Activated CD4-positive, alpha-beta T cell treated with anti-CD3 and anti-CD28 coated beads, Interleukin-2, amount 10 ng/mL, durations not matched to agents 7 days and 5 days (primary cell): ENCODE results near the gene LSM14B. TPM values are rescaled to one million over a fixed set of nuclear protein-coding genes. Genes with fewer than 3 reads are reported as not detected.
A peak's percentile ranks its signal among the peaks of the same experiment; 100 is the strongest.

Experiments used
- CTCF ChIA-PET: fragments of 350-600 bp; sonication (Branson Sonifier 250); formaldehyde crosslinking; loops from one replicate; lab custom pipeline; 2021; ENCODE audit warnings: antibody characterized with exemption; lab: Charles Lee
- POLR2A ChIA-PET: fragments of 350-600 bp; sonication (Branson Sonifier 250); formaldehyde crosslinking; loops from one replicate; lab custom pipeline; 2021; ENCODE audit warnings: antibody characterized with exemption; lab: Charles Lee
- DNase-seq: peaks from one replicate; pipeline ENCODE4 v3.0.0-alpha.2; 2020
- H3K27ac Mint-ChIP-seq: one replicate; pipeline ENCODE4 v1.8.0; 2021; ENCODE audit warnings: mild to moderate bottlenecking, moderate library complexity, mixed read lengths
- H3K27me3 Mint-ChIP-seq: one replicate; pipeline ENCODE4 v1.8.0; 2021; ENCODE audit warnings: mixed read lengths
- H3K36me3 Mint-ChIP-seq: one replicate; pipeline ENCODE4 v1.8.0; 2021; ENCODE audit warnings: low read depth, mixed read lengths
- H3K4me1 Mint-ChIP-seq: one replicate; pipeline ENCODE4 v1.8.0; 2021; ENCODE audit warnings: mixed read lengths
- H3K4me3 Mint-ChIP-seq: one replicate; pipeline ENCODE4 v1.8.0; 2021; ENCODE audit warnings: mild to moderate bottlenecking, moderate library complexity, mixed read lengths
- H3K9me3 Mint-ChIP-seq: one replicate; pipeline ENCODE4 v1.8.0; 2021; ENCODE audit warnings: mixed read lengths
- total RNA-seq, 2 experiments: library from RNA; stranded (reverse); gene quantifications; one replicate each; pipeline ENCODE4 v1.2.3, GENCODE V29; 2021

Gene LSM14B
- total RNA-seq, 2 experiments from 2014 or later, result 42.6 to 47.1 TPM

DNA sequence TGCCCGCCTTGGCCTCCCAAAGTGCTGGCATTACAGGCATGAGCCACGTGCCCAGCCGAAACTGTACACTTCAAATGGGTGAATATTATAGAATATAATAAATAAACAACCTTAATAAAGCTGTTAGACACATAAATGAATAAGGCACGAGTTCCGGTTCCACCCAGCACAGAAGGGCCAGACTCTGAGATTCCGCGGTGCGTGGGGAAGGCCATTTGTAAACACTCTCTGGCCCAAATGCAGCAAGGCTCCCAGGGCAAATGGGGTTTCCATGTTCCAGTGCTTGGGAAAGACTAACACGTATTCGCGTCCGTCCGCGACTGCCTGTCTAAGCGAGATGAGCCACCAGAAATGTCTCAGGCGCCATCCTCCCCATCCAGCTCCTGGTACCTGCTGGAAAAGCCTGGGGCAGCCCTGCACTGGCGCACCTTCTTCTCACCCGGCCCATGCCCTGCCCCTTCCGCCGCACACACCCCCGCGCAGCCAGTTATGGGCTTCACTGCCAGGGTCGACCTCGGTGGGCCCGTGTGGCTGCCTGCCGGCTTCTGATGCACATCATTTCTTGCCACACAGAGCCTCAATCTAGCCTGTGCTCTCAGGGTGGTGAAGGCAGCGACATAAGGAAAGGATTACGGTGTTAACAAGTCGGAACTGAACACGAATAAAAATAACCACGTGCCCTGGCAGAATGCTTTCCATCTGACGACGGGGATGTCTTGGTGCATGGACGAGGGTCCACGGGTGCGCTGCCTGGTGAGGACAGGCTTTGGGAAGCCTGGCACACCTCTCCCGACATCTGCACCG is 5.5 kb upstream of the LSM14B start:
- ChIA-PET POLR2A (no interaction called here), CTCF (interaction anchor here (0.6 to 1.6 kb wide), 3 partner anchors 19 to 75 kb away, joined by 3 to 5 read pairs (median 3); no protein-coding TSS in a partner anchor)
- Mint-ChIP-seq H3K36me3 (peaks cover 3% of the 10 kb centered on the region), H3K4me1 (peaks cover 36% of the 10 kb centered on the region), H3K27me3 (no peaks in the 10 kb centered on the region), H3K4me3 (no peak overlapping the region), H3K27ac (peak overlapping the region; percentile 9), H3K9me3 (peaks cover 20% of the 10 kb centered on the region)
- DNase-seq, result no peak

DNA sequence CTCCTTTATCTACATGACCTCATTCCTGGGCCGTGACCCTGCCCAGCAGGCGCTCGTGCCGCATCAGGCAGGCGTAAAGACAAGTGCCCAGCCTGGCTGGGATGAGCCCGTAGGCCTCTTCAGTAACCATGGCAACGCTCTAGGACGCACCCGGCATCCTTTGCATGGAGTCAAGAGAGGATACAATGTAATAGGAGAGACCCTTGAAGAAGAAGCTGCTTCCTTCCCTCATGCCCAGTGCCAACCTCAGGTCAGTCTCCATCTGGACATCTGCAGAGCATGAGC is 5.0 kb upstream of the LSM14B start:
- ChIA-PET POLR2A (no interaction called here), CTCF (interaction anchor here (1.2 to 1.6 kb wide), 2 partner anchors 19 to 45 kb away, joined by 3 read pairs; no protein-coding TSS in a partner anchor)
- Mint-ChIP-seq H3K27ac (peak overlapping the region; percentile 77), H3K4me1 (peaks cover 36% of the 10 kb centered on the region), H3K36me3 (peaks cover 3% of the 10 kb centered on the region), H3K27me3 (no peaks in the 10 kb centered on the region), H3K4me3 (no peak overlapping the region), H3K9me3 (peaks cover 18% of the 10 kb centered on the region)
- no peak for DNase-seq

DNA sequence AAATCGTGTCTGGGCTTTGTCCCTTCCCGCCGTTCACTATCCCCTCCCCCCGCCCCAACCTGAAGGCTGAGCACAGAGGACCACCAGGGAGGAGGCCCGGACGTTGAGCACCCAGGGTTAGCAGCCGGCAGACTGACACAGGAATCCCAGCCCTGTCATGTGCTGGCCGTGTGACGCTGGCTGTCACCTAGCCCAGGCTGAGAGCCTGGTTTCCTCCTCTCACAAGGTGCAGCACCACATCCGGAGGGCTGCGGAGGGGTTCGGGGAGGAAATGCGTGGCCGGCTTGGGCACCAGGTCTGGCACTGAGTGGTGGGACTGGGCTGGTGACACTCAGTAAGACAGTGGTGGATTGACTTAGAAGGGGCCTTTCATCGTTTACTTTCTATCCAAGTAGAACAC is 4.6 kb upstream of the LSM14B start:
- peak; percentile 83 for DNase-seq
- peak overlapping the region; percentile 77 for H3K27ac Mint-ChIP-seq
- no peaks in the 10 kb centered on the region for H3K27me3 Mint-ChIP-seq
- POLR2A ChIA-PET, result no interaction called here
- H3K4me1 Mint-ChIP-seq, result peaks cover 36% of the 10 kb centered on the region
- H3K36me3 Mint-ChIP-seq, result peaks cover 3% of the 10 kb centered on the region
- H3K4me3 Mint-ChIP-seq, result no peak overlapping the region
- CTCF ChIA-PET, result interaction anchor here (0.7 to 1.6 kb wide), 3 partner anchors 18 to 858 kb away, joined by 3 read pairs; no protein-coding TSS in a partner anchor
- H3K9me3 Mint-ChIP-seq, result peaks cover 14% of the 10 kb centered on the region

DNA sequence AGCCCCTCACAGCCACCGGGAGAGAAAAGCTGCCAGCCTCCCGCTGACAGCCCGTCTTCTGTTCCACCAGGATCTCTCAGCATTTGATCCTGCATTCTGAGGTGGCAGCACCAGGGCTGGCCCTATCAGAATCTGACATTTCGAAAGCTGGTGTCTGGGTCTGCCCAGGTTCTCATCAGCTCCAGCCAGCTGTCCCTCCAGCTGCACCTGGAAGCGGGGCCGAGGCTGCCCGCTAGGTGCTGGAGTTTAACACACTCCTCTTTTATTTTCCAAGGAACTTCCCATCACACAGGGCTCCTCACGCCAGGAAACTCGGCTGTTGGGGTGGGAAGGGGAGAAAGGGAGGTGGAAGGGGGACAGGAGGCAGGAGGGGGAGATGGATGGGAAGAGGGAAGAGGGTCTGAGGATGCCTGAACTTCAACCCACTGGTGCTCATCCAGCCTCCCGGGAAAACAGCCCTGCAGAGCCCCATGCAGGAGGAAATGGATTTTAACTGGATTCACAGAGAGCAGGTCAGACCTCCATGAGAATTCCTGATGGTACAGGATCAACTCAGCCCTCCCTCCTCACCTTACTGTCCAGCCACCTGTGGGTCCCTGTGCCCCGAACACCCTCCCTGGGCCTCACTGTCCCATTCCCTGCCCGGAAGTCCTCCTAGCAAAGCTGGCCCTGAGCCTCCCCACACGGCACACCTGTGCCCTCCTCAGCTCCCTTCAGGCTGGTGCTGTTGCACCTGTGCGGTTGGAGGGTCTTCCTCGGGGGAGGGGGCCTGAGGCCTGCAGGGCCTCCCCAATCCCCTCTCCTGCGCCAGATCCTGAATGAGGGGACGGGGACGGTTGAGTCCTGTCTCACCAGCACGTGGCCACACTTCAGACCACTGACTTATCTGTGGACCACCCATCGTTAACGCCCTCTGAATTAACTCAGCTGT is 3.9 kb upstream of the LSM14B start:
- H3K27ac Mint-ChIP-seq, result peak overlapping the region; percentile 77
- H3K27me3 Mint-ChIP-seq, result no peaks in the 10 kb centered on the region
- POLR2A ChIA-PET, result no interaction called here
- H3K36me3 Mint-ChIP-seq, result peaks cover 3% of the 10 kb centered on the region
- DNase-seq, result no peak
- peaks cover 9% of the 10 kb centered on the region for H3K9me3 Mint-ChIP-seq
- CTCF ChIA-PET, result interaction anchor here (0.7 to 1.6 kb wide), 4 partner anchors 18 to 857 kb away, joined by 3 read pairs; no protein-coding TSS in a partner anchor
- H3K4me3 Mint-ChIP-seq, result no peak overlapping the region
- H3K4me1 Mint-ChIP-seq, result peaks cover 38% of the 10 kb centered on the region

DNA sequence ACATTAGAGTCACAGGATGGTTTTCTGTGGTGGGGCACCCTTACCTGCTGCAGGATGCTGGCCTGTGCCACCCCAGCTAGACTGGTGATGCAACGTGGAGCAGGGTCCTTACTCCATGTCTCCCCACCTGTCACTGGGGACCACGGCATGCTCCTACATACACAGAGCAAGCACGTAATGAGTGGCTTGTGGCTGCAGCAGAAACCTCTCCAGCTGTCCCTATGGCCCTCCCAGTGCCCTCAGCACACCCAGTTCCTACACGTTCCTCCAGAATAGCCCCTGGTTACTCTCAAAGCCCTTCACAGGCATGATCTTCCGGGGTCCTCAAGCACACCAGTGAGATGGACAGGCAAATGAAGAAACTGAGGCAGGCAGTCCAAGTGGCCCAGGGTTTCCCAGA is 3.2 kb upstream of the LSM14B start:
- ChIA-PET CTCF (interaction anchor here (1.2 kb wide), 1 partner anchor 50 kb away, joined by 3 read pairs; no protein-coding TSS in a partner anchor), POLR2A (no interaction called here)
- Mint-ChIP-seq H3K9me3 (peaks cover 6% of the 10 kb centered on the region), H3K36me3 (peaks cover 4% of the 10 kb centered on the region), H3K4me3 (no peak overlapping the region), H3K27me3 (no peaks in the 10 kb centered on the region), H3K27ac (peak overlapping the region; percentile 72), H3K4me1 (peaks cover 46% of the 10 kb centered on the region)
- no peak for DNase-seq

DNA sequence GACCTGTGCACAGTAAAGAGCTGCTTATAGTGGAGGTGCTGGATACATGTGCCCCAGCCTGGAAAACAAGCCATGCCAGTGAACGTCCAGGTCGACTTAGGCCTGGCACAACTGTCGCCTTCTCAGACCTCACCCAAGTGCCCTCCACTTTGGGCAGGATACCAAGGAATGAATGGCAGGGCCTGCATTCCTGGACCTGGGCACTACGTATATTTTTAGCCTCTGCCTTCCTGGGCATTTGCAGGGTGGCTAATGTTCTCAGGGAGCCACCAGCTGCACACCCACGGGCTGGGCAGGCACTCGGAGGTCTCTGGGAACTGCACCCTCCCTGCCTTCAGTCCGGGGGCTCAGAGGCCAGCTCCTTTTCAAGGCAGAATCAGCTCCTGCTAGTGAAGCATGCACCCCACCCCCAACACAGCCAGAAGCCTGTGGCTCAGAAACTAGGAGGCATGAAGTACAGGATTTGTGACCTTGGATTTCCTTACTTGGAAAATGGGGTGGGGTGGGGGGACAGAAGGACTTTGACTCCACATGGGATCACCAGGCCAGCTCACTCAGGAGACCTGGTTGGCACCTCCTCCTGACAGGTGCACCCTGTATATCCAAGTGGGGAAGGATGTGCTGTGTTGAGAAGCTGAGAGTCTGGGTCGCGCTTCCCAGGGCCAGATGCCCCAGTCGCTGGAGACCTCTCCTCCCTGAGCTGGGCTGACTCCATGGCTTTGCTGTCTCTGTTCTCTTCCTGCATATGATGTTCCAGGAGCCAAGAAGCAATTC is 2.5 kb upstream of the LSM14B start:
- peaks cover 6% of the 10 kb centered on the region for H3K9me3 Mint-ChIP-seq
- no peaks in the 10 kb centered on the region for H3K27me3 Mint-ChIP-seq
- no peak for DNase-seq
- H3K36me3 Mint-ChIP-seq, result peaks cover 11% of the 10 kb centered on the region
- H3K27ac Mint-ChIP-seq, result peak overlapping the region; percentile 41
- H3K4me3 Mint-ChIP-seq, result peak overlapping the region; percentile 41
- POLR2A ChIA-PET, result no interaction called here
- peaks cover 51% of the 10 kb centered on the region for H3K4me1 Mint-ChIP-seq
- CTCF ChIA-PET, result interaction anchor here (1.2 kb wide), 1 partner anchor 50 kb away, joined by 3 read pairs; no protein-coding TSS in a partner anchor

DNA sequence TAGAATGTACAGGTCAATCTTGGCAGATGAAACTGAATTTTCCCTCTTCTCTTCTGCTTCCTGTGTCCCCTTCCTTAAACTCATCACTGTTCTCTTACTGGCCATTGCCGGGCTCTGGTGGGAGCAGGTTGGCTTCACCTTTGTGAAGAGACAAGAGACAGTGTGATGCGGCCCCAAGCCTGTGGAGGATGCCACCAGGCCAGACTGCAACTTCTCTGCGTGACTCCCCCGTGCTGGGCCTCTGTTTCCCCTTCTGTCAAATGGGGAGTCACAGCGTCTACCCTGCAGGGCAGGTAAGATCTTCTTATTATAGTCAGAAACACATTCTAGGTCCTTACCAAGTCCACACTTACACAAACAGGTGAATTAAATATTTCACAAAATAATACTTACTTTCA is 1.9 kb upstream of the LSM14B start:
- Mint-ChIP-seq H3K27ac (peak overlapping the region; percentile 41), H3K4me3 (peak overlapping the region; percentile 41), H3K9me3 (peaks cover 2% of the 10 kb centered on the region), H3K36me3 (peaks cover 17% of the 10 kb centered on the region), H3K4me1 (peaks cover 54% of the 10 kb centered on the region), H3K27me3 (no peaks in the 10 kb centered on the region)
- ChIA-PET POLR2A (no interaction called here), CTCF (interaction anchor here (0.6 to 1.9 kb wide), 3 partner anchors 14 to 726 kb away, joined by 3 to 7 read pairs (median 3); no protein-coding TSS in a partner anchor)
- DNase-seq, result no peak

DNA sequence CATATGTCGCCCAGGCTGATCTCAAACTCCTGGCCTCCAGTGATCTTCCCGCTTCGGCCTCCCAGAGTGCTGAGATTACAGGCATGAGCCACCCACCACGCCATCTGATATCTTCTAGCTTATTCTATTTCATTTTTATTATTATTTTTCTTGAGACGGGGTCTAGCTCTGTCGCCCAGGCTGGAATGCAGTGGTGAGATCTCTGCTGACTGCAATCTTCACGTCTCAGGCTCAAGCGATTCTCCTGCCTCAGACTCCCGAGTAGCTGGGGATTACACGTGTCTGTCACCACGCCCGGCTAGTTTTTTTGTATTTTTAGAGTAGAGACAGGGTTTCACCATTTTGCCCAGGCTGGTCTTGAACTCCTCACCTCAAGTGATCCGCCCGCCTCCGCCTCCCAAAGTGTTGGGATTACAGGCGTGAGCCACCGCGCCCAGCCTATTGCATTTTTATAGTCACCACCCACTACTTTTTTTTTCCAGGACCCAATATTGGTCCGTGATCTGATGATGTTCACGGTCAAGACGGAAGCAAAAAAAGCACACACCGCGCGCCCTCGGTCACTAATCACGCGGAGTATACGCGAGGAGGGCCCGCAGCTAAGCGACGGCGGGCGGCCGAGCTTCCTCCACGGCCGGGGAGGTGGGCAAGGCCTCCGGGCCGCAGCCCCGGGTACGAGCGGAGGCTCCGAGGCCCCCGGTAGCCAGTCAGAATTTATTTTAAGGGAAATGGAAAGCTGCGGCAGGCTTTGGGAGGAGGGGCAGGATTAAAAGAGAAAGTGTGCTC is 1.1 kb upstream of the LSM14B start:
- DNase-seq, result no peak
- Mint-ChIP-seq H3K4me3 (peak overlapping the region; percentile 85), H3K9me3 (no peaks in the 10 kb centered on the region), H3K36me3 (peaks cover 22% of the 10 kb centered on the region), H3K4me1 (peaks cover 54% of the 10 kb centered on the region), H3K27me3 (no peaks in the 10 kb centered on the region), H3K27ac (peak overlapping the region; percentile 92)
- CTCF ChIA-PET, result interaction anchor here (0.6 to 1.9 kb wide), 4 partner anchors 15 to 725 kb away, joined by 3 to 7 read pairs (median 3); no protein-coding TSS in a partner anchor
- POLR2A ChIA-PET, result interaction anchor here (1.1 to 1.5 kb wide), 2 partner anchors 22 to 55 kb away, joined by 3 to 7 read pairs; partner anchors contain the start of genes PSMA7, SS18L1 and TAF4

DNA sequence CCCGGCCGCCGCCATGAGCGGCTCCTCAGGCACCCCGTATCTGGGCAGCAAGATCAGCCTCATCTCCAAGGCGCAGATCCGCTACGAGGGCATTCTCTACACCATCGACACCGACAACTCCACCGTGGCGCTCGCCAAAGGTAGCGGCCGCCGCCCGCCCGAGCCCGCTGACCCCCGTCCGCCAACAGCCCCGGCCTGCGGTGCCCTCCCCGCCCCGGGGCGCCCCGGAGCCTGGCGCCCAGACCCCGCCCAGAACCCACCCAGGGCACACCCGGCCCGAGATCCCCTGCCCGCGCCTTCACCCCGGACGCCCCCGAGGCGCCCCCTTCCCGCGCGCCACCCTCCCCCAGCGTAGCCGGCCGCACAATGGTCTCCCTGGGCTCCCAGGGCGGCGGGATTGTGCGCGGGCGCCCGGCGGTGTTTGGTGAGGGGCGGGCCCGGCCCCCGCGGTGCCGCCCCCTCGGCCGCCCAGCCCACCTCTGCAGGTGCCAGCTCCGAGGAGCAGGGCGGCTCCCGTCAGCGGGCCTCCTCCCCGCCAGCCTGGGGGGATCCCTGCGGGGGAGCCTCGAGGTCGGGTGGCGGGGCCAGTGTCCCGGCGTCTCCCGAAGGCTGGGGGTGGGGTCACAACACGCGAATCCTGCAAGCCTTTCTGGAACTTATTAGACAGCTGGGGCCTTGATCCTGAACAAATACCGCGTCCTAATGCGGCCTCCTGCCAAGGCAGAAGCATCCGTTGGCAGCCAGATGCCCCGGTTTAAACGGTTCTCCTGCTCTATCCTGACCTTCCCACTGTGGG is 577 bp downstream of the LSM14B start:
- Mint-ChIP-seq H3K36me3 (peaks cover 35% of the 10 kb centered on the region), H3K27me3 (no peaks in the 10 kb centered on the region), H3K4me3 (peak overlapping the region; percentile 79), H3K27ac (peak overlapping the region; percentile 75), H3K9me3 (no peaks in the 10 kb centered on the region), H3K4me1 (peaks cover 47% of the 10 kb centered on the region)
- DNase-seq, result peak; percentile 38
- CTCF ChIA-PET, result interaction anchor here (0.6 to 1.4 kb wide), 5 partner anchors 11 to 631 kb away, joined by 3 read pairs; no protein-coding TSS in a partner anchor
- POLR2A ChIA-PET, result interaction anchor here (1.1 kb wide), 1 partner anchor 20 kb away, joined by 3 read pairs; the partner anchor contains the start of genes PSMA7 and SS18L1

DNA sequence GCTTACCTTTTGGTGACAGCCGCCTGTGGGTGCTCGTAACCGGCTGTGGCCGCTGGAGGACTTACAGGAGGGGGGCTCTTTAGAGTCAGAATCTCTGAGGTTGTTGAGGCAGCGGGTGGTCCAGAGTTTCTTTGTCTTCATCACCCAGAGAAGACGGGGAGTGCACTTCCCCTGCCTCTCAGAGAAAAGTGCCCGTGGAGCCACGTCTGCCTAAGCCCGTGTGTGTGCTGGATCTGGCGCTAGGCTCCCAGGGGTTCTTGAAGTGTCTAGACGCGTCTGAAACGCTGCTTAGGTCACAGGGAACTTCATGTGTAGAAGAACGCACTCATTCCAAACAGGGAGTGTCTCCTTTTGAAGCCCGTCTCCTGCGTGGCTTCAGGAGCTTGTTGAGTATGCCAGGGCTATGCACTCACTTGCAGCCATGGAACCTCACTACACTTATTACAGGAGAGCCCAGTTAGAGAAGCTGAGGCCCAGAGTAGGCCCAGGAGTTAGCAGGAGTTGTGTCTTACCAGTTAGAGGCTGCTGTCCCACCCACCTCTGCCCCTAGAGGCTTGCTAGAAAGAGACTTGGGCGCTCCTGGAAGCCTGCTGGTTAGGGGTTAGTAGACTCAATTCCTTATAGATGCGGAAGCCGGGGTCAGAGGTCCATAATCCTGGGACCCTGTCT is 1.3 kb downstream of the LSM14B start:
- ChIA-PET POLR2A (no interaction called here), CTCF (no interaction called here)
- H3K9me3 Mint-ChIP-seq, result no peaks in the 10 kb centered on the region
- H3K27ac Mint-ChIP-seq, result peak overlapping the region; percentile 75
- H3K36me3 Mint-ChIP-seq, result peaks cover 43% of the 10 kb centered on the region
- peaks cover 40% of the 10 kb centered on the region for H3K4me1 Mint-ChIP-seq
- DNase-seq, result no peak
- no peaks in the 10 kb centered on the region for H3K27me3 Mint-ChIP-seq
- H3K4me3 Mint-ChIP-seq, result peak overlapping the region; percentile 79
